Loucy (cell line): Measurements from ENCODE around the gene STUM.

ENCODE experiments used
- CTCF ChIP-seq: fragments of 200-600 bp; sonication (generic); conservative IDR thresholded peaks from 2 replicates; pipeline ENCODE4 v1.5.1; 2014; ENCODE audit warnings: mild to moderate bottlenecking, antibody characterized with exemption, low read length
- EZH2phosphoT487 ChIP-seq: fragments of 200-600 bp; IDR thresholded peaks from 2 replicates; pipeline ENCODE4 v1.6.1; 2018; ENCODE audit warnings: antibody characterized with exemption, mild to moderate bottlenecking, moderate library complexity, borderline replicate concordance

GRCh38 chr1:226643177-226643576 lies 94.6 kb downstream of the STUM start:
- no peak for TF ChIP-seq CTCF
- TF ChIP-seq EZH2phosphoT487: no peak
